Retina (tissue), 1 donor: ENCODE results near the gene CGNL1.

Experiments used
- DNase-seq: peaks from one replicate; pipeline ENCODE4 v3.0.0-alpha.2; 2016

The CGNL1 gene

GRCh38 chr15:57462381-57462780 is 86.1 kb downstream of the CGNL1 start:
- peak; percentile 36 for DNase-seq

- no peak for DNase-seq
These were observed 87.1 kb downstream of the CGNL1 start for GRCh38 chr15:57463360-57463759.

GRCh38 chr15:57464480-57464879 is 88.2 kb downstream of the CGNL1 start:
- no peak for DNase-seq

GRCh38 chr15:57468486-57468885 is 92.2 kb downstream of the CGNL1 start:
- no peak for DNase-seq

- no peak for DNase-seq
These were observed 94.2 kb downstream of the CGNL1 start for GRCh38 chr15:57470543-57470942.

GRCh38 chr15:57472861-57473260 is 96.6 kb downstream of the CGNL1 start:
- no peak for DNase-seq

GRCh38 chr15:57476533-57476975 is 100.2 kb downstream of the CGNL1 start:
- DNase-seq = no peak

GRCh38 chr15:57477736-57478522 is 101.6 kb downstream of the CGNL1 start:
- DNase-seq = no peak

GRCh38 chr15:57479005-57479404 is 102.7 kb downstream of the CGNL1 start:
- DNase-seq = no peak

GRCh38 chr15:57481038-57481705 is 104.9 kb downstream of the CGNL1 start:
- DNase-seq = no peak

- no peak for DNase-seq
These were observed 109.6 kb downstream of the CGNL1 start for GRCh38 chr15:57485869-57486268.

- DNase-seq = no peak
These were observed 110.5 kb downstream of the CGNL1 start for GRCh38 chr15:57486833-57487232.

- no peak for DNase-seq
These were observed 112.8 kb downstream of the CGNL1 start for GRCh38 chr15:57489122-57489521.

GRCh38 chr15:57493351-57493750 is 117.0 kb downstream of the CGNL1 start:
- DNase-seq = no peak

GRCh38 chr15:57494581-57494980 is 118.3 kb downstream of the CGNL1 start:
- no peak for DNase-seq

GRCh38 chr15:57495041-57495440 is 118.7 kb downstream of the CGNL1 start:
- no peak for DNase-seq

GRCh38 chr15:57495554-57496165 is 119.4 kb downstream of the CGNL1 start:
- DNase-seq = no peak

GRCh38 chr15:57496594-57496945 is 120.3 kb downstream of the CGNL1 start:
- no peak for DNase-seq

- peak; percentile 35 for DNase-seq
These were observed 120.9 kb downstream of the CGNL1 start for GRCh38 chr15:57496946-57497869.

- DNase-seq = peak; percentile 39
These were observed 124.0 kb downstream of the CGNL1 start for GRCh38 chr15:57500256-57500655.

GRCh38 chr15:57500979-57501576 is 124.8 kb downstream of the CGNL1 start:
- DNase-seq = no peak

GRCh38 chr15:57502116-57502515 is 125.8 kb downstream of the CGNL1 start:
- DNase-seq = no peak
